Mucosa of descending colon (tissue), 3 donors: ENCODE data around the gene SLC6A13. TPM values are rescaled to one million over a fixed set of nuclear protein-coding genes. Genes with fewer than 3 reads are reported as not detected.
A peak's percentile ranks its signal among the peaks of the same experiment; 100 is the strongest.

Source experiments
- ATAC-seq: fragments of 200-7000 bp; cut with Tn5 transposase; one replicate; pipeline ENCODE4 v1.9.1; 2020; ENCODE audit warnings: mild to moderate bottlenecking, moderate library complexity
- DNase-seq, 3 donors: peaks; one replicate each; pipeline ENCODE4 v3.0.0-alpha.2; 2020
- H3K36me3 ChIP-seq: fragments of 200-600 bp; one replicate; pipeline ENCODE4 v1.8.0; 2021; ENCODE audit warnings: low read depth, mild to moderate bottlenecking
- H3K4me1 ChIP-seq: fragments of 200-600 bp; one replicate; pipeline ENCODE4 v1.8.0; 2021; ENCODE audit warnings: low read depth, mild to moderate bottlenecking
- H3K4me3 ChIP-seq: fragments of 200-600 bp; one replicate; pipeline ENCODE4 v1.8.0; 2021; ENCODE audit warnings: mild to moderate bottlenecking
- H3K9me3 ChIP-seq: fragments of 200-600 bp; one replicate; pipeline ENCODE4 v1.8.0; 2021; ENCODE audit warnings: mild to moderate bottlenecking
- intact Hi-C, 2 donors: fragments of 100-400 bp; cut with DNase I in 1 of 2; cut with micrococcal nuclease in 1 of 2; formaldehyde crosslinking; loops; one replicate each; pipeline versions ENCODE4 v1.11.0 to v1.11.1; 2022; cut with DNase I, micrococcal nuclease
- total RNA-seq, 3 donors: library from RNA; stranded (reverse); fragmentation: NEBNext Ultra II Directional in 2 of 3; extraction: Animal tissue kit (Norgen Biotek cat#: 25700) in 2 of 3; gene quantifications; one replicate each; pipeline versions ENCODE4 v1.2.1 to v1.2.4, GENCODE V29; 2021 to 2023
- TF ChIP-seq, protein P1 (sequence below): fragments of 200-600 bp; IDR thresholded peaks from one replicate; pipeline ENCODE4 v1.8.0; 2022; ENCODE audit warnings: antibody characterized with exemption, mild to moderate bottlenecking
- donor health status: DM: no; HTN: no; CAD: no; lungs with moderate emphysema.
- donor health status: DM: no; HTN: no; CAD: no.
- donor health status: DM: no; HTN: yes; CAD: no.

Gene SLC6A13
- total RNA-seq, 3 donors from 2014 or later = not detected

DNA sequence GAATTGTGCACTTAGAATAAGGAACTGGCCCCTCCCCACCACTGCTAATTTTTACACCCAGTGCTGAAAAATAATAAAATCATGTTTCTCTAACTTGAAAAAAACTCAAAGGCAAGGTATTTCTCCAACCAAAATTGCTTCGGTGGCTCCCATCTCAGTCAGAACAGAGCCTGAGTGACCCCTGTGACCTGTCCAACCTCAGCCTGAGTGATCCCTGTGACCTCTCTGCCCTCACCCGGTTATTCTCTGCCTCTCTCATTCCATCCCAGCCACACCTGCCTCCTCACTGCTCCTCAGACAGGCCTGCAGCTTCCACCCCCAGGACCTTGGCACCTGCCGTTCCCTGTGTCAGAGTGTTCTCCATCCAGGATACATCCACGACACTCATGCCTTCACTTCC is 53.8 kb downstream of the SLC6A13 start:
- no peaks in the 10 kb centered on the region for H3K9me3 ChIP-seq
- intact Hi-C loops = no loop called here
- DNase-seq (no peak), ATAC-seq (peak; percentile 23)
- no peak overlapping the region for H3K4me3 ChIP-seq
- TF ChIP-seq, protein P1, sequence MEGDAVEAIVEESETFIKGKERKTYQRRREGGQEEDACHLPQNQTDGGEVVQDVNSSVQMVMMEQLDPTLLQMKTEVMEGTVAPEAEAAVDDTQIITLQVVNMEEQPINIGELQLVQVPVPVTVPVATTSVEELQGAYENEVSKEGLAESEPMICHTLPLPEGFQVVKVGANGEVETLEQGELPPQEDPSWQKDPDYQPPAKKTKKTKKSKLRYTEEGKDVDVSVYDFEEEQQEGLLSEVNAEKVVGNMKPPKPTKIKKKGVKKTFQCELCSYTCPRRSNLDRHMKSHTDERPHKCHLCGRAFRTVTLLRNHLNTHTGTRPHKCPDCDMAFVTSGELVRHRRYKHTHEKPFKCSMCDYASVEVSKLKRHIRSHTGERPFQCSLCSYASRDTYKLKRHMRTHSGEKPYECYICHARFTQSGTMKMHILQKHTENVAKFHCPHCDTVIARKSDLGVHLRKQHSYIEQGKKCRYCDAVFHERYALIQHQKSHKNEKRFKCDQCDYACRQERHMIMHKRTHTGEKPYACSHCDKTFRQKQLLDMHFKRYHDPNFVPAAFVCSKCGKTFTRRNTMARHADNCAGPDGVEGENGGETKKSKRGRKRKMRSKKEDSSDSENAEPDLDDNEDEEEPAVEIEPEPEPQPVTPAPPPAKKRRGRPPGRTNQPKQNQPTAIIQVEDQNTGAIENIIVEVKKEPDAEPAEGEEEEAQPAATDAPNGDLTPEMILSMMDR = no peak
- peaks cover 18% of the 10 kb centered on the region for H3K4me1 ChIP-seq
- no peaks in the 10 kb centered on the region for H3K36me3 ChIP-seq

DNA sequence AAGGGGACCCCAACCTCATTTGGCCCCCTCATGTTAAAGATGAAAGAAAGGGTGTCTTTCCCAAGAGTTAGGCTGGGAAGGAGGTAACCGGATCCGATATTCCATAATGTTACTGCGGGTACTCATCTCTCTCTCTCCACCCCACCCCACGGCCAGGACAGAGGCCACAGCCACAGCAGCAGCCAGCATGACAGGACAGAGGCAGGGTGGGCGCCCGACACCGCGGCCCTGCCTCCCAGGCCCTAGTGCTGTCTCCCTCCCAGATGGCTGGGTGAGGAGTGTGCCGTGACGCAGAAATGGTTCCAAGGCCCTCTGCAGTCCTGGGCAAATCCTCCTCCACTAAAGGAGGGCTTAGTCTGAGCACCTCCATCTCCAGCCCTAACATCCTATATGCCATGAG is 54.8 kb downstream of the SLC6A13 start:
- ATAC-seq = no peak
- H3K36me3 ChIP-seq = no peaks in the 10 kb centered on the region
- intact Hi-C loops = no loop called here

DNA sequence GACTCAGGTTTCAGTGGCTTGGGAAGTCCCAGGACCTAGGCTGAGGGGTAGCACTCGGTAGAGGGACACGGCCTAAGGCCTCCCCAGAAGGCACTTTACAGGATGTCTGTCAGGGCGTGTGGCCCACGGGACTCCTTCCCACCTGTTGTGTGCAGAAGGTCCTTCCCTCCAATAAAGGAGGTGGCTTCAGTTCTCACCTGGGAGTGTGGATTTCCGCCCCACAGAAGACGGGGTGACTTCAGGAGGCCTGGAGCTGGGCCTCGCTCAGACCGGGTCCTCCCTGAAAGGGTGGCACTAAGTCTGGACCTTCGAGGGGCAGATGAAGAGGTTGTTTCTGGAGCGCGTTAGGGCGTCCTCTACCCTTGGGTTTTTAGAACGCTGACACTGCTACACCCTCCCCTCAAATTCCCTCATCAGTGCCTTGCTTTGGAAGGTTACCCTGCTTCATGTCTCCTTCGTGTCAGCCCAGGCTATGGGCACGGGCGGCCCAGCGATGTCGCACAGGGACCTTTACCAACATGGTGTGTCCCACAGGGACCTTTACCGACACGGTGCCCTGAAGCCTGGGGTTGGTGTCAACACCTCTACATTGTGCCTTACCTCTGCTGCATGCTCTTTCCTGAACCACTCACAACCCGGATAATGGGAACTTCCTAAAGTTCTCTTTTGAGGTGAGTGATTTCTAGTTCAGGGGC is 55.7 kb downstream of the SLC6A13 start:
- Histone ChIP-seq H3K4me1 (peaks cover 5% of the 10 kb centered on the region), H3K4me3 (no peak overlapping the region), H3K36me3 (no peaks in the 10 kb centered on the region), H3K9me3 (no peaks in the 10 kb centered on the region)
- ATAC-seq (no peak), DNase-seq (no peak)
- TF ChIP-seq, protein P1 = no peak
- intact Hi-C loops = no loop called here

More for the DNA sequence above, 54.8 kb downstream of the SLC6A13 start:
- no peak overlapping the region for H3K4me3 ChIP-seq
- peaks cover 8% of the 10 kb centered on the region for H3K4me1 ChIP-seq
- TF ChIP-seq, protein P1 = no peak
- H3K9me3 ChIP-seq = no peaks in the 10 kb centered on the region
- DNase-seq = no peak

DNA sequence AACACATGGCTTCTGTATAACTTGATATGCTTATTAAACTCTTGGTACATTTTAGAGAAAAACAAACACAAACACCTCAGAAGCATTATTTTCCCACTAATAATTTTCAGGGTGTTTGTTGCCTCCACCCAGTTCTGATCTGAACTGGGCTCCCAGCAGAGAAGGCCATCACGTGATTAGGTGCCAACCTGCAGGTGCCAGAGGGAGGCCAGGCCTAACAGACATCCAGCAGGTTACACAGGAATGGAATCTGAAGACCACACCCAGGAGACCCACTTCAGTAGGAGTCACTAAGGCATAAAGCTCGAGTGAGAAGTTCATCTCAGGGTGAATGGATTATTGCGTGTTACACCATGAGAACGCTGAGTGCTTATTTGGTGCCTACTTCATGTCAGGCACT is 57.6 kb downstream of the SLC6A13 start:
- TF ChIP-seq, protein P1 = no peak
- Histone ChIP-seq H3K4me1 (no peaks in the 10 kb centered on the region), H3K36me3 (no peaks in the 10 kb centered on the region), H3K4me3 (no peak overlapping the region), H3K9me3 (no peaks in the 10 kb centered on the region)
- intact Hi-C loops = no loop called here
- DNase-seq (no peak), ATAC-seq (no peak)

DNA sequence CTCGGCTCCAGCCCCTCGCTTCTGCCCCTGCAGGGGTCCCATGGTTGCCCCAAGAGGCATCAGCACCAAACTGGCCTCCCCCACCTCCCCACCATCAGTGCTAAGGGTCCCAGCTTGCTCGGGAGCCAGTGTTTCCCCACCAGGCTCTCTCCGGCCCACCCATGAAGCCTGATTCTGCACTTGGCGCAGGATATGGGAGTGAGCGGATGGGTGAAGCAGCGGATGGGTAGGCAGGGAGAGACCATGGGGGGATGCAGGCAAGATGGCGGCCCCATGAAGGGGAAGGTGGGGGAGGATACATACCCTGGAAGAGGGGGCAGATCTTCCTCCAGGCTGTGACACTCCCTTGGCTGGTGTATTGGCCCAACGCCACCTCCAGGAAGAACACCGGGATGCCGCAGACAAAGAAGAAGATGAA is 58.4 kb downstream of the SLC6A13 start:
- Histone ChIP-seq H3K36me3 (no peaks in the 10 kb centered on the region), H3K9me3 (no peaks in the 10 kb centered on the region), H3K4me3 (no peak overlapping the region), H3K4me1 (no peaks in the 10 kb centered on the region)
- intact Hi-C loops = no loop called here
- TF ChIP-seq, protein P1 = no peak
- DNase-seq = no peak
- no peak for ATAC-seq
